ENCODE results near the gene ACOX3.

Gene ACOX3

DNA sequence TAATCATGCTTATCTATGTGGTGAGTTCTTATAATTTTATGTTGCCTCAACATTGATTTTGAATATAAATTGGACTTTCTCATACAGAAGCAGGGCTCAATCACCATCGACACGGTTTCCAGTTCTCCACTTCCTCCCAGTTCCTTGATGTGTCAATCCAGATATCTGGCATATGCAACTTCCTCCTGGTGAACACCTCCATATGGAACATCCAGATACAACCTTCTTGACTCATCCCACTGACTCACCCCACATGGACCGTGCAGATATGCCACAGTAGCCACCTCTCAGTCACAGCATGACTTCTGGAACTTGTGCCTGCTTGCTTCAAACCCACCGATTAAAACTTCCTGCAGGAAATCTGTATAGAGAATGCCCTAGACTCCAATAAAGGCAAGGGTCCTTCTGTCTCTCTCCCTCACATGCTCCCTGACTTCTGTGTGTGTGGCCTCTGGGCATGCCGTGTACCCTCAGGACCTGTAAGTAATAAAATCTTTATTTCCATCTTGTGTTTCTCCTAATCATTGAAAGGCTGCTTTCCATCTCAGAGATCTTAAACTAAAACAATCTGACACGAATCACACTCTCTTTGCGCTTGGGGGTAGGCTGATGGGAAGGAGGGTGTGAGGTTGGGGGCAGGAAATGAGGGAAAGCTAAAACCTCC lies 104.0 kb downstream of the ACOX3 start:
- no peak for DNase-seq (ENCODE audit: low read depth)
- H3K4me3 ChIP-seq (ENCODE audit: low read depth, low read length) = no peak overlapping the region
- TF ChIP-seq, protein P1, sequence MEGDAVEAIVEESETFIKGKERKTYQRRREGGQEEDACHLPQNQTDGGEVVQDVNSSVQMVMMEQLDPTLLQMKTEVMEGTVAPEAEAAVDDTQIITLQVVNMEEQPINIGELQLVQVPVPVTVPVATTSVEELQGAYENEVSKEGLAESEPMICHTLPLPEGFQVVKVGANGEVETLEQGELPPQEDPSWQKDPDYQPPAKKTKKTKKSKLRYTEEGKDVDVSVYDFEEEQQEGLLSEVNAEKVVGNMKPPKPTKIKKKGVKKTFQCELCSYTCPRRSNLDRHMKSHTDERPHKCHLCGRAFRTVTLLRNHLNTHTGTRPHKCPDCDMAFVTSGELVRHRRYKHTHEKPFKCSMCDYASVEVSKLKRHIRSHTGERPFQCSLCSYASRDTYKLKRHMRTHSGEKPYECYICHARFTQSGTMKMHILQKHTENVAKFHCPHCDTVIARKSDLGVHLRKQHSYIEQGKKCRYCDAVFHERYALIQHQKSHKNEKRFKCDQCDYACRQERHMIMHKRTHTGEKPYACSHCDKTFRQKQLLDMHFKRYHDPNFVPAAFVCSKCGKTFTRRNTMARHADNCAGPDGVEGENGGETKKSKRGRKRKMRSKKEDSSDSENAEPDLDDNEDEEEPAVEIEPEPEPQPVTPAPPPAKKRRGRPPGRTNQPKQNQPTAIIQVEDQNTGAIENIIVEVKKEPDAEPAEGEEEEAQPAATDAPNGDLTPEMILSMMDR (IDR thresholded peaks at IDR 0.05; ENCODE audit: low read depth, low read length, missing control alignments) = no peak

DNA sequence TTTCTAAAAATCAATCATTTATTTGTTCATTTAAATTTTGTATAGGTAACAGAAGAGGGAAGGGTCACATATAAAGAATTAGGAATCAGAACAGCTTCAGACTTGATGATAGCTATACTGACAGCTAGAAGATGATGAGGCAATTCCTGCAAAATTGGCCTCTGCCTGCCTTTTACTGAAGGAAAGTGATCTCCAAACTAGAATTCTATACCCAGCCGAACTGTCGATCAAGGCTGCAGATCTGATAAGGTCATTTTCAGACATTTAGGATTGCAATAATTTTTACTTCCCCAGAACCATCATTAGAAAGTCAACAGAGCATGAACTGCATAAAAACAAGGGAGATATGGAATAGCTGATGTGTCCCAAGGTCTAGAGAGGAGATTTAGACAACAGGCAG lies 104.7 kb downstream of the ACOX3 start:
- TF ChIP-seq, protein P1 (IDR thresholded peaks at IDR 0.05; ENCODE audit: low read depth, low read length, missing control alignments) = no peak
- H3K4me3 ChIP-seq (ENCODE audit: low read depth, low read length) = no peak overlapping the region
- DNase-seq (ENCODE audit: low read depth) = no peak

DNA sequence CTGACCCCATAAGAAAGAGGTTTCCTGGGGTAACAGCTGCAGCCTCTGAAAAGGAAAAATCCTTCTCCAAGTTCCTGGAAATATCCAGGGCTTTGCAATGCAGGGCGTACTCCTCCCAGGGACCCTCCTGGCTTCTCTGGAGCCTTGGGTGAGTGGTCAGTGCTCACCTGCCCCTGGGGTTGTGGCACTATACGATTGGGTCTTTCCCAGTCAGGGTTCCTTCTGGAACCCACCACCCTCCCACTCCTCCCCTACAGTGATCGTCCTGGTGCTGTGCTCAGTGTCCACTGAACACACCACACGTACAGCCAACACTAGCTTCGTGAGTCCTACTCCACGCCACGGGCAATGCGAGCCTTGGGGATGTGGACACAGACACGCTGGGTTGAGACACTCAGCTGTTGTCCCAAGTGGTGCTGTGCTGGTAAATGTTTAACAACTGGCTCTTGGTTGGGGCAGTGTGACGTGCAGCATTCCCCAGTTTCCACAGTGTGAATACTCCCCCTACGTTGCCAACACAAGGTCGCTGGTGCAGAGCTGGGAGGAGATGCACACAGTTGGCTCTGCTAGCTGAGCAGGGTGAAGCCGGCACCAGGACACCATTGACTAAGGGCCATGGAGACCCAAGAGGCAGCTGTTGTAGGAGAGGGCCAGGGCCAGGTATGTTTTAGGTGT lies 105.6 kb downstream of the ACOX3 start:
- TF ChIP-seq, protein P1 (IDR thresholded peaks at IDR 0.05; ENCODE audit: low read depth, low read length, missing control alignments) = no peak
- no peak overlapping the region for H3K4me3 ChIP-seq (ENCODE audit: low read depth, low read length)
- DNase-seq (ENCODE audit: low read depth) = no peak

DNA sequence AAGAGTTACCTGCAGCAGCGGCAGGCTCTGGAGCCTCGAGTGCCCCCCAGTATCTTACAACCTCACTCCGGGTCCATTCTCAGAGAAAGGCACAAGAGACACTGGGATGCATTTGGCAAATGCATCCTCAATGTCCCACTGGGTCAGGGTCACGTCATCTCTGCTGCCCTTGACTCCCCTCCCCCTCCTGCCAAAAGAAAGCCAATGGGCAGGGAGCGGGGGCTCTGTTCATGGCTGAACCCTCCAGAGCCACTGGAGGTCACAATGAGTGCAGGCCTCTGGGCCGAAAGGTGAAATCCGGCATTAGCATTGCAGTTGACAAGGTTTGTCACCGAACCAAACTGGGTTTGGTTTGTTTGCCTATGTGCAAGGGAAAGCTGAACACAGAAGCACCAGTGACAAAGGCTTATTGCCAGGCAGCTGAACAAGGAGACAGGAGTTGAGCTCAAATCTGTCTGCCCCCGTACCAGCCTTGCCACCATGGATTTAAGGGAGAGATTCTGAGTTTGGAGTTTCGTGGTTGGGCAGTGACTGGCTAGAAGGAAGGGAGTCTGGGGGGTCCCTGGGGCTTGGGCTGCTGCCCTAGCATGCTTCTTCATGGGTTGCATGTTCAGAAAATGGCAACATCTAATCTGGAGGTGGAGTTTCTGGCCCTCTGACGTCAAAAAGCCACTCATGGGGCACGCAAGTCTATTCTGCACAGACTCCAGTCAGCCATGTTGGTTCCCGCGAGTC lies 106.6 kb downstream of the ACOX3 start:
- TF ChIP-seq, protein P1 (IDR thresholded peaks at IDR 0.05; ENCODE audit: low read depth, low read length, missing control alignments) = no peak
- no peak for DNase-seq (ENCODE audit: low read depth)
- no peak overlapping the region for H3K4me3 ChIP-seq (ENCODE audit: low read depth, low read length)

DNA sequence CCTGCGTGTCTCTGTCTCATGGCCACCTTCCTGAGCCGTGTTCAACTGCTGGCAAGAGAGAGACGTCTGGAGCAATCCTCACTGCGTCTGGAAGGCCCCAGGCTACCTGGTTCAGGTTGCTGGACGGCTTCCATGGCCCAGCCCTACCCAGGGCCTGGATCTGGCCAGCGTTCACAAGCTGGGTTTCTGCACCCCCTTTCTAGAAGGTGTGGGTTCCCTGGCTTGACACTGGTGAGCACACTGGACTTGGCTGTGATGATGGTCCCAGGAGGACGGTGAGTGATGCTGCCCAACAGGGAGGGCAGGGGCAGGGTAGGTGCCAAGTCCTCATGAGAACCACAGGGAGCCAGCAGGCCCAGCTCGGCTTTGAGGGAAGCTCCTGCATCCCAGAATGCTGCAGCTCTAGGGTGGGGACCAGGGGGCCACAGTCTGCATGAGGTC lies 107.6 kb downstream of the ACOX3 start:
- TF ChIP-seq, protein P1 (IDR thresholded peaks at IDR 0.05; ENCODE audit: low read depth, low read length, missing control alignments) = no peak
- no peak overlapping the region for H3K4me3 ChIP-seq (ENCODE audit: low read depth, low read length)
- no peak for DNase-seq (ENCODE audit: low read depth)

DNA sequence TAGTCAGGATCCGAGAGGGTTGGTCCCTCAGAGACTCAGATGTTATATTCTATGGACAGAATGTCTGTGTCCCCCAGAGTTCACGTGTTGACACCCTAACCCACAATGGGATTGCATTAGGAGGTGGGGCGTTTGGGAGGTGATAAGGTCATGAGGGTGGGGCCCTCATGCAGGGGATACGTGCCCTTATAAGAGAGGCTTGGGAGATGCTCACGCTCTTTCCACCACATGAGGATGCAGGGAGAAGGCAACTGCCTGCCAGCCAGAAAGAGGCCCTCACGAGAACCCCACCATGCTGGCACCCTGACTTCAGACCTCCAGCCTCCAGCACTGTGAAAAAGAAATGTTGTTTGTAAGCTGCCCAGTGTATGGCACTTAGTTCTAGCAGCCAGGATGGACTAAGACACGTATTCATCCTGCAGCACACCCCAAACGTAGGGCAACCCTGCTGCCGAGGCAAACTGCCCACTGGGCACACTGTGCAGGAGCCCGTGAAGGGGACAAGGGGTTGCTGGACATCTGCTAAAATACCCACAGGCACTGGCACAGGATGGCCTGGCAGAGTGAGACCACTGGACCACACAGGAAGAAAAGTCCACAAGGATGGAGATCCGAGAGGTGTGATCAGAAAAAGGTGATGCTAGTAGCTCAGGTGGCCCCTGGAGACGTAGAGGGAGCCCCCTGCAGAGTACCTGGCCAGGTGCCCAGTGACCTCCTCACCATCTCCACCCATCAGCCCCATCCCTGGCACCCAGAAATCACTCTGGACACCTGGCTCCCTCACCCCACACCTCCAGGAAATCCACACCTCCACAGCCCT lies 108.3 kb downstream of the ACOX3 start:
- TF ChIP-seq, protein P1 (IDR thresholded peaks at IDR 0.05; ENCODE audit: low read depth, low read length, missing control alignments) = no peak
- no peak overlapping the region for H3K4me3 ChIP-seq (ENCODE audit: low read depth, low read length)
- DNase-seq (ENCODE audit: low read depth) = no peak
